ENCODE results near the gene GZF1. TPM values are rescaled to one million over a fixed set of nuclear protein-coding genes. Genes with fewer than 3 reads are reported as not detected.

Gene GZF1
- polyA plus RNA-seq, 3 donors = 4.8 to 29.1 (median 7.0) TPM

- no peak overlapping the region for H3K27ac ChIP-seq (ENCODE audit: low read depth, low read length)
- 57 to 74% (median 60%) methylated on average over 4 of the region's 4 CpGs for WGBS, 3 donors
Measured at GRCh38 chr20:23363257-23363649, 1.3 kb downstream of the GZF1 start.

DNA sequence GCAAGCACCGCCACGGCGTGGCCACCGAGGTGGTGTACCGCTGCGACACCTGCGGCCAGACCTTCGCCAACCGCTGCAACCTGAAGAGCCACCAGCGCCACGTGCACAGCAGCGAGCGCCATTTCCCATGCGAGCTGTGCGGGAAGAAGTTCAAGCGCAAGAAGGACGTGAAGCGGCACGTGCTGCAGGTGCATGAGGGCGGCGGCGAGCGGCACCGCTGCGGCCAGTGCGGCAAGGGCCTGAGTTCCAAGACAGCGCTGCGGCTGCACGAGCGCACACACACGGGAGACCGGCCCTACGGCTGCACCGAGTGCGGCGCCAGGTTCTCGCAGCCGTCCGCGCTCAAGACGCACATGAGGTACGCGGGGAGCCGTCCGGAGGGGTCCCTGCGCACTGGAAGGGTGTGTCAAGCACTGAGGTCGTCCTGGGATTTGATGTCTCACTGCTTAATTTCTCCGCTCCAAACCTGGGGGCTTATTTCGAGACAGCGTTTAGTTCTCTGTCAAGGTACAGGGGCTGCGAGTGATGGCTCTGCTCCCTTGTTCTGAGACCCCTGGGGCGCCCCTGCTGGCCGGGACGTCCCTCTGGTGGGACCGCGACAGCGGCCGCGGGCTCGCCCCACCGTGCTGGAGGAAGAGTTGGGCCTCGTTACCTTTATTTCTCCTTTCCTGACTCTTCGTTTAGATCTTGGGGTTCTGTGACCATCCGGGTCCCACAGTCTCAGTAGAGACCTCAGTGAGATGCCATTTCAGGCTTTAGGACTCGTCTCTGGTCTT is 3.6 kb downstream of the GZF1 start:
- no peak overlapping the region for H3K27ac ChIP-seq (ENCODE audit: low read depth, low read length)
- 95 to 96% (median 96%) methylated on average over 65 of the region's 65 CpGs for WGBS, 3 donors

- H3K27ac ChIP-seq (ENCODE audit: low read depth, low read length) = no peak overlapping the region
- WGBS, 3 donors = 25 to 33% (median 29%) methylated on average over 1 of the region's 1 CpG
Measured at GRCh38 chr20:23366384-23366783, 4.4 kb downstream of the GZF1 start.

DNA sequence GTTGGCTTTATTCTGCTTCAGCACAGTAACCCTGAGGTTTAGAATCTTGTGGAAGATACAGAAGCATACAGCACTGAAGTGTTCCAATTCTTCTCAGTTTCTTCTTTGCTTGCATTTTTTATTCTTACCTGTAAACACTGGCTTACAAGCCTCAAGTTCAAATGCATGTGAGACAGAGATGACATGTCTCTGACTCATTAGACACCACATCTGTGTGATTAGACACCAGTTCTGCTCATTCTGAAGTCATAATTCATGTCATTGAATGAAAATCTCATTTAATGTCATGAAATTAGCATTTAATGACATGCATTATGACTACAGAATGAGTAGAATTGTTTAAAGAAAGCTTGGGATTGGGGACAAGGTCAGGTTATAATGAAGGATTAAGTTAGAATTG is 5.8 kb downstream of the GZF1 start:
- H3K27ac ChIP-seq (ENCODE audit: low read depth, low read length) = no peak overlapping the region

DNA sequence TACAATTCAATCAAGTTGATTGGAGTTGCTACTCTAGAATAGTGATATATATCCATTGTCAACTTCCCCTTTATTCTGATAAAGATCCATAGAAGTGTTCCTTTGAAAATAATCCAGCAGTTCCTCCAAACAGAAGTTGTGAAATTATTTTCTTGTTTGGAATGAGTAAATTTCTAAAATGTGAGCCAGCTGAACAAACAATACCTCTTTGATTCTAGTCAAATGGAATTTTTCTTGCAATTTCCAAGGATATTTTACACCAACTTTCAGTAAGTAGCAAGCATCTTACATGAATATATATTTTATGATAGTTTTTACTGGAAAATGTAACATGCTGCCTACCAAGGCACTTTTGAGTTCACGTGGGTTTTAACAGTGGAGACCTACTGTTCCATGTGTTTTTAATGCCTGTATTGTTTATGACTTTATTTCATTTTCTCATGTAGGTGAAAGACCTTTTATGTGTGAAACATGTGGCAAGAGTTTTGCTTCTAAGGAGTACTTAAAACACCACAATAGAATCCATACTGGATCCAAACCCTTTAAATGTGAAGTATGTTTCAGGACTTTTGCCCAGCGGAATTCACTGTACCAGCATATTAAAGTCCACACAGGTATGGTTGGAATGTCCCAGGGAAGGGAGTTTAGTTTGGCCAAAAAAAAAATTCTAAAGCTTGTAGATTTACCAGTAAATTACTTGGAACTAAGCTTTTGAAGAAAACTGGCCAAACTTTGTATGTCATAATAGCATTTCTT is 6.5 kb downstream of the GZF1 start:
- no peak overlapping the region for H3K27ac ChIP-seq (ENCODE audit: low read depth, low read length)

GRCh38 chr20:23369072-23369823 is 7.3 kb downstream of the GZF1 start:
- H3K27ac ChIP-seq (ENCODE audit: low read depth, low read length) = no peak overlapping the region
- WGBS, 3 donors = 93 to 96% (median 95%) methylated on average over 14 of the region's 14 CpGs

More for the DNA sequence above, 6.5 kb downstream of the GZF1 start:
- whole genome bisulfite sequencing, 3 donors = 88 to 94% (median 89%) methylated on average over 2 of the region's 2 CpGs

GRCh38 chr20:23370274-23370673 is 8.3 kb downstream of the GZF1 start:
- 86 to 92% (median 90%) methylated on average over 5 of the region's 5 CpGs for WGBS, 3 donors
- H3K27ac ChIP-seq (ENCODE audit: low read depth, low read length) = no peak overlapping the region

GRCh38 chr20:23370873-23371272 is 8.9 kb downstream of the GZF1 start:
- 76 to 95% (median 84%) methylated on average over 3 of the region's 3 CpGs for WGBS, 3 donors
- H3K27ac ChIP-seq (ENCODE audit: low read depth, low read length) = no peak overlapping the region

DNA sequence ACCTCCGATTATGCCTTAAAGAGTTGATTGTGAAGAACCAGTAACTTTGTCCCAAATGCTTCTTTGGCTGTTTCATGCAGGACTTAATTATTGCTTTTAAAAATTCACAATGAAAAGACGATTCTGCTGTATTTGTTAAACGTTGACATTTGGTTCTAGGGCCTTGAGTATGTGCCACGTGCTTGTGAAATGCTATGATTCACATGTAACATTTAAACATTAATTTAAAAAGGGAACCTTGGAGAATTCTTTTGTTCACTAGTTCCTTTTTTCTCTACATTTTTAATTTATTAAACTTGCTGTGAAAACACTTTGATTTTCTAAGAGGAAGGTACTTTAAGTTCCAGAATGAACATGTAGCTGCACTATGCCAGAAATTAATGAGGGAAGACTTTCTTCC is 9.5 kb downstream of the GZF1 start:
- WGBS, 3 donors = 60 to 64% (median 64%) methylated on average over 4 of the region's 4 CpGs
- H3K27ac ChIP-seq (ENCODE audit: low read depth, low read length) = no peak overlapping the region

GRCh38 chr20:23374441-23374840 is 12.5 kb downstream of the GZF1 start:
- no peak overlapping the region for H3K27ac ChIP-seq (ENCODE audit: low read depth, low read length)
- 87% methylated on average over 5 of the region's 5 CpGs for WGBS, 3 donors

GRCh38 chr20:23375827-23376226 is 13.8 kb downstream of the GZF1 start:
- 88% methylated on average over 5 of the region's 5 CpGs for WGBS, 3 donors
- H3K27ac ChIP-seq (ENCODE audit: low read depth, low read length) = no peak overlapping the region

DNA sequence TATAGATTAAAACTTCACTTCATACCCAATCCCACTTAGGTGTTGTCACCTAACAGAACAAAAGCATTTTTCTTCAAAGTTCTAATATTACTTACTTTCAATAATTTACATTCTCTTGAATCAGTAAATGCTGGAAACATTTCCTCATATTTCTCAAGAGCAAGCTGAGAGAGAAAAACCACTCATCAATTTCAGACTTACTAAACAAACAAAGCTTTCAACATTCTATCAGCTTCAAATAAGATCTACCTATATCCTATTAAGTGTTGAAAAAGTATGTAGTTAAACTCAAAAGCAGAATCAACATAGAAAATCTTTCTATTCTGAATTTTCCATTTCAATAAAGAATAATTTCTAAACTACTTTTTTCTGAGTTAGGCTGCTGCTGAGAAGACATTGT is 17.8 kb downstream of the GZF1 start:
- no peak overlapping the region for H3K27ac ChIP-seq (ENCODE audit: low read depth, low read length)

GRCh38 chr20:23381876-23382275 is 19.9 kb downstream of the GZF1 start:
- H3K27ac ChIP-seq (ENCODE audit: low read depth, low read length) = no peak overlapping the region

DNA sequence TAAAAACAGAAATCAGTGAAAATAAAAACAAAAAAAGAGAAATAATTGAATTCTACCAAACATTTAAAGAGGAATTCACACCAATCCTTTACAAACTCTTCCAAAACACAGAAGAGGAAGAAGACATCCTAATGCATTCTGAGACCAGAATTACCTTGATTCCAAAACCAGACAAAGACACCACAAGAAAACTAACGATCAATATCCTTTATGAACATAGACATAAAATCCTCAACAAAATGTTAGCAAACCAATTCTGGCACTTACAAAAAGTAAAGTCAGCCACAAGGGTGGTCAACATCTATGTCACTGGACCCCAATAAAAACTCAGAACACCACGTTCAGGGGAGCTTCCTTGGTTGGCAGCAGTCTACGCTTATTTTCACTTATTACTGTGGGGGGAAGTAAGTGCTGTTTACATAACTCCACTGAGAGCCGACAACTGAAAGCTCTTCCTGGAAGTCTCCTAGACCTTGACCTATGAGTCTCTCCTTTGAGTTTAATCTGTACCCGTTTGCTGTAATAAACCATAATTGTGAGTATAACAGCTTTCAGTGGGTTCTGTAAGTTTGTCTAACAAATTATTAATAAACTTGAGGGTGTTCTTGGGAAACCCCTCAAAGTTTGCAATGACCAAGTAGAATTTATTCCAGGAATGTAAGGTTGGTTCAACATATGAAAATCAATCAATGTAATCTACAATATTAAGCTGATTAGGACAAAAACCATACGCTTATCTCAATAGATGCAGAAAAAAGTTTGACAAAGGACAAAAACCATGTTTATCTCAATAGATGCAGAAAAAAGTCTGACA is 24.5 kb downstream of the GZF1 start:
- H3K27ac ChIP-seq (ENCODE audit: low read depth, low read length) = no peak overlapping the region
- WGBS, 3 donors = 69 to 81% (median 73%) methylated on average over 6 of the region's 6 CpGs

GRCh38 chr20:23387118-23387443 is 25.1 kb downstream of the GZF1 start:
- 96 to 98% (median 97%) methylated on average over 3 of the region's 3 CpGs for WGBS, 3 donors
- no peak overlapping the region for H3K27ac ChIP-seq (ENCODE audit: low read depth, low read length)

GRCh38 chr20:23390091-23390774 is 28.3 kb downstream of the GZF1 start:
- 82 to 98% (median 88%) methylated on average over 1 of the region's 1 CpG for WGBS, 3 donors

GRCh38 chr20:23391707-23392310 is 29.8 kb downstream of the GZF1 start:
- 94 to 96% (median 96%) methylated on average over 4 of the region's 4 CpGs for WGBS, 3 donors
- H3K27ac ChIP-seq (ENCODE audit: low read depth, low read length) = no peak overlapping the region

More at GRCh38 chr20:23390091-23390774, 28.3 kb downstream of the GZF1 start:
- H3K27ac ChIP-seq (ENCODE audit: low read depth, low read length) = no peak overlapping the region
